ENCODE data around the gene ELAC2.

- TF ChIP-seq CTCF (IDR thresholded peaks at IDR 0.05; ENCODE audit: low read depth, low read length) (no peak), EZH2phosphoT487 (IDR thresholded peaks at IDR 0.05; ENCODE audit: low read depth) (no peak)
These were observed 759 bp downstream of the ELAC2 start for GRCh38 chr17:13016881-13017654.
